ENCODE data around the gene GALNT10.

The GALNT10 gene

DNA sequence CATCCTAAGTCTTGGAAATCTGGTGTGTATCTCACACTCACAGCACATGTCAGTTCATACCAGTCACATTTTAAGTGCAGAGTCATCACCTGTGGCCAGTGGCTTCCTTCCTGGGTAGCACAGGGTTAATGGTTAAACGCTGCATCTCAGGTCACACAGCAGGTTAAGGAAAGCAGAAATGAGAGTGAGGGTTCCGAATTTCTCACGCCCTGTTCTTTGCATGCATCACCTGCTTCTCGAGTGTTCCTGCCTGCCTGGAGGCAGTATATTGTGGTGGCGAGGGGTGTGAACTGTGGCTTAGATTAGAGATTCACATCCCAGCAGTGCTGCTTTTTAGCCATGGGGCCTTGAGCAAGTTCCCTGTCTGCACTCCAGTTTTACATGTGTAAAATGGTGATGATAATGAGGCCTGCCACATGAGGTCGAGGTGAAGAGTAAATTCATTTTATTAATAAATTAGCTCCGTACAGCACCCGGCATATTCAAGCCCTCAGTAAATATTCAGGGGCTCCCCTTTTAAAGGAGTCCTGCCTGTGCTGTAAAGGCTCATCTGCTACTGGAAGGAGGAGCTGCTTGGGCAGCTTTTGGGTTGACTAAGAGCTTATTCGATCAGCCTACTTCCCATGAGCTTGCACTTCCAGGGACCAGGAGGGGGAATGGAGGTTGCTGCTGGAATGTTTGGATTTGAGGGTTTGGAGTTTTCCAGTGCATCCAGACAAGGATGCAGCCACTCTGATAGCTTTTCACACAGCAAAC lies 194.1 kb downstream of the GALNT10 start:
- DNase-seq (ENCODE audit: low read depth), result no peak

DNA sequence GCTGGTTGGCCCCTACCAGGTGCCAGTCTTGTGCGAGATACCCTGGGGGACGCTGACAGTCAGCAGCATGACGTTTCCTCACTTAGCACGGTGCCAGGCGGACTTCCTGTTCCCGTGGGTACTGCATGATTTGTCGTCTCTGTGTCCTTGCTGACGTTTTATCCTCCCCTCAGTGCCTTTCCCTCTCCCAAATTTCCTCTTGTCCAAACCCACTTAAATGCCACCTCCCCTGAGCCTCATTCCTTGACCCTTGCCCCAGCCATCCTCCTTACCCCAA lies 194.6 kb downstream of the GALNT10 start:
- DNase-seq (ENCODE audit: low read depth), result no peak

DNA sequence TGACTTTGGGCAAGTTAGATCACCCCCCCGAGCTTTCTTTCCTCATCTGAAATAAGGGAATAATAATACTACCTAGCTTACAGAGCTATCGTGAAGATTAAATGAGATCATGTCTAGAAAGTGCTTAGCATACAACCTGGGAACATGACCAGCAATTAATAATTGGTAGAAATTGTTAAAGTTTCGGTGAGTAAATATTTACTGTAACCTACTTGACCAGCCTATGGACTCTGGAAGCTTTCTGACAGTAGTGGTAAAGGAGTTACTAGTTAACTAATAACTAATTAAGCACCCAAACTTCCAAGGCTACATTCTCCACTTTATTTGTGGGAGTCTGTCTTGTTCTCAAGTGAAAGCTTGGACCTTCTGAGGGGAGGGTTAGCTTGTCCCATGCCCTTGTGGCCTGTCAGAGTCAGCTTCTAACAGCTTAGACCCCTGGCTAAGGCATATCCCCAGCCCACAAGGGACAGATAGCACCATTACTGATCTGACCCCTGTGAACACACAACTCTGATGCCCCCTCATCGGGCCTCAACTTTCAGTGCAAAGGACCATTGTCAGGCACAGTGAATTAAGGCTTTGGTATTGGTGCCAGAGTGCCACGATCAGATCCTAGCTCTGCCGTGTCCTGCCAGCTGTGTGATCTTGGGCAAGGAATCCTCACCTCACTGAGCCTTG lies 196.6 kb downstream of the GALNT10 start:
- no peak for DNase-seq (ENCODE audit: low read depth)

DNA sequence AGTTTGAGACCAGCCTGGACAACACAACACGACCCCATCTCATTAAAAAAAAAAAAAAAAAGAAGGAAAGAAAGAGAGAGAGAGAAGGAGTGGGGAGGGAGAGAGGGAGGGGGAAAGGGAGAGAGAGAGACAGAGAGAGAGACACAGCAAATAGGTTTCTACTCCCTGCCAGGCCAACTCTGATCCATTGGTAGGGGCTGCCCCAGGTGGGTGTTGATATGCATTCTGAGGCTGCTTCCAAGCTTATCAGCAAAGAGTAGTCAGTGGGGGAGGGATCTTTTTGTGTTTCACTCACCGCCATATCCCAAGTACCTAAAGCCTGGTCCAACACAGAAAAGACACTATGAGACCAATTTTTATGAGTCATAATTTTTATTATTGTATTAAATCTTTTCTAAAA lies 198.3 kb downstream of the GALNT10 start:
- DNase-seq (ENCODE audit: low read depth), result no peak

DNA sequence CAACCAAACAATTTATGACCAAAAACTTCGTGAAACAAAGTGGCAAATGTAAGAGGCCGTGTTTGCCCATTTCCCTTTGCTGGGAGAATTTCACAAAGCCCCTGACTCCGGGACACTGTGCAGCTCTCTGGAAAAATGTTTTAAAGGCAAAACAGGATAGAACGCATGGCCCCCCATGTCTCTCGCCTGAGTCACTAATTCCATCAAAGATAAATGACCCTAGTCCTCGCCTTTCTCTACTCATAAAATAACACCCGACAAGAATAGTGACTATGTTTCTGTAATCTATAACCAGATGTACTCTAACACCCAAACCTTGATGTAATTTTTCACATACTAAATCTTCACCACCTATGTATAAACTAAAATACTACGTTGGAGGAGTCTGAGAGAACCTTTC lies 199.6 kb downstream of the GALNT10 start:
- DNase-seq (ENCODE audit: low read depth), result no peak

DNA sequence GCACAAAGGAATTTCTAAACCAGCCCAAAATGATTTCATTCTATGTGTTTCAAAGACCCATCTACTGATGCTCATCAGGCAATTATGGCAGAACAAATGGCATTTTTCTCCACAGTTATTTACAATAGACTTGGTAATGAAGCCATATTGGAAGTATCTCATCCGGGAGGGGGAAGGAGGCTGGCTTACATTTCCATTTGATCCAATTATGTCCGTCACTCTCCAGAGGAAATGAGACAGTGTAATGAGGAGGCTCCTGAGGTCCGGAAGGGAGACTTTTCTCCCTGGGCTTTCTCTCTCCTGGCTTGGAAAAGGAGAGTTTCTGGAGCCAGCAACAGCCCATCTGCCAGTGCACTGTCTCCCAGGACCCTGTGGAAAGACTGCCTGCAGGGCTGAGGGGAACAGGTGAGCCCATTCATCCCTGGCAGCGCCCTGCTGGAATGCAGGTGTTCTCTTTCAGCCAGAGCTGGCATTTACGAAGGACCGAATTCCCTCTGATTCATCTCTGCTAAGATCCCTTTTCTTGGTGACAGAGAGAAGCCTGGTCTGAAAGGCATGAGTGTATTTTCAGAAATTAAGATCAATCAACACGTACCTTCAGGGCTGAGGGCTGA lies 200.3 kb downstream of the GALNT10 start:
- no peak for DNase-seq (ENCODE audit: low read depth)

DNA sequence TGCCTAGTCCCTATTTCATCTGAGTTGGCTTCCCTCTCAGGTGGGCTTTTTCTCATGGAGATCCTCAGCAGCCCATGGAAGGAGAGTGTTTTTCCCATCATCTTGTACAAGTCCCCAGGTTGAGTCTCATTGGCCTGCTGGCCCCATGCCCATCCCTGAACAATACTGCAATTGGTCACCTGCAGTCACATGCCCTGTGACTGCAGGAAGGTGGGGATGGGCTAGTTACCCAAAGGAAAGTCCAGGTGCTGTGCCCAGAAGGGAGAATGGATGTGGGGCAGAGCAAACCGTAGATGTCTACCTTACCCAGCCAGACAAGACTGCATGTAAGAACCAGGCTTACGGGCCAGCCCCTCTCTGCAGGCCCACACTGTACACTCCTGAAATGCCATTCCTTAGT lies 201.3 kb downstream of the GALNT10 start:
- no peak for DNase-seq (ENCODE audit: low read depth)

DNA sequence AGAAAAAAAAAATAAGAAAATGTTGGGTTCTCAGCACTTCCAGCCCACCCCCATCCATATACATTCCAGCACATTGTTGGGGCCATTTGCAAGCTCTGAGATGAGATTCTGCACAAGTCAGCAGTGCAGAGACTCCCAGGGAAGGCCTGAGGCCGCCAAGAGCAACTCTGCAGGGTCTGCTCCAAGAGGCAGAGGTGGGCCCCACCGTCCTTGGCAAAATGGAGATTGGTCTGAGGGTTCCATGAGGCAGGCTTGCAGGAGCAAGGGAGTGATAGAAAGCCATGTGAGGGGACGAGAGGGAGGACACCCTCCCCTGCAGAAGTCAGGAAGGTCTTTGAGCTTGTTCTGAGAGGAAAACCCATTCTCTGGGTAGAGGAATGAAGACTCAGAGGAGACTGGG lies 203.3 kb downstream of the GALNT10 start:
- DNase-seq (ENCODE audit: low read depth), result no peak

DNA sequence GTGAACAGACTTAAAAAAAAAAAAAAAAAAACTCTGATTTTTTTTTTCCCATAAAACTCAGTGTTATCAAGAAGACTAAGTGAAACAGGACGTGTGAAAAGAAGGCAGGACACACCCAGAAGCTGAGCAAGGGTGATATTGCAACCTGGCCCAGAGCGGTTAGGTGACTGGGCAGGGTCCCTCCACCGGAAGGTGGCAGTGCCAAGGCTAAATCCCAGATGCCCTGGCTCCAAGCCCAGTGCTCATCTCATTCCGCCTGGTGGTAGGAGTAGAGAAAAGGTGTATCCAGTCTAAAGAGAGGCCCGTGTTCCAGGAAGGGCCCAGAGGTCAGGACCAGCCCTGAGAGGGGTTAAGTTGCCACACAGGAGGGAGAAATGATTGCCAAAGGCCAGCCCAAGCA lies 203.8 kb downstream of the GALNT10 start:
- DNase-seq (ENCODE audit: low read depth), result no peak

DNA sequence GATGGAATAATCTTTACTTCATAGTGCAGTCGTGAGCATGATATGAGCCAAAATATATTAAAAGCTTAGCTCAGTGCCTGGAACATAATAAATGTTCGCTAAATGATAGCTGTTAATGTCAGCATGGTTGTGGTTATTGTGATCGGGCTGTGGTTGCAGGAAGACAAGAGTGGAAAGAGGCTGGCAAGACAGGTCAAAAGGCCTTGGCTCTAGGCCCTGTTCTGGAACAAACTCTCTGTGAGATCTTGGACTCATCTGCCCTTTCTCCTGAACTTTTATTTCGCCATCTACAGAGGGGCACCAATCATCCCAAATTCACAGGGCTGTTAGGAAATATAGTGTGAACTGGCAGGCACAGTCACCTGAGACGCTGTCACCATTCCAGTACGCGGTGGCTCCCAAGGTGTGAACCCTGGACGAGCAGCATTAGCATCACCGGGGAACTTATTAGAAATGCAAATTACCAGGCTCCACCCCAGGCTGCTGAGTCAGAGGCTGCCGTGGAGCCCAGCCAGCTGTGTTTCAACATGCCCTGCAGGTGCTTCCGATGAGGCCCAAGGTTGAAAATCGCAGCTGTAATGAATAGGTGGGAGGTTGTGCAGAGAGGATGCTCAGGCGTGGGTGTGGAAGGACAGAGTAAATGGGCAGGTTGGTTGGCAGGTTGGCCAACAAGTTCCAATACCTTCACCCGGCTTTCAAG lies 205.0 kb downstream of the GALNT10 start:
- no peak for DNase-seq (ENCODE audit: low read depth)

DNA sequence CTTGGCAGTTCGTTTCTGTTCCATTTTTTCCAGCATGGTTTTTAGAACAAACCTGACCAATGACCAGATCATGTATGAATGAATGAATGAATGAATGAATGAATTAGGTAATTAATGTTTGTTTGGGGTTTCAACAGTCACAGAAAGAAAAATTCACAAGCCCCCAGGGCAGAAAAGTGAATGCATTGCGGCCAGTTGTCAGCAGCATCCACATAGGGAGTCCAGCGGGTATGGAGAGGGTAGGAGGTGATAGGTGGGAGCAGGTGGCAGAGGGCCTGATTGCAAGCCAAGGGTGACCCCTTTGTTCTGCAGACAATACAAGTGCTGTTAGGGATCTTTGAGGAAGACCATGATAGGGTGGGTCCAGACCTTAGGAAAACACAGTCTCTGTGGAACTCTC lies 205.6 kb downstream of the GALNT10 start:
- no peak for DNase-seq (ENCODE audit: low read depth)

DNA sequence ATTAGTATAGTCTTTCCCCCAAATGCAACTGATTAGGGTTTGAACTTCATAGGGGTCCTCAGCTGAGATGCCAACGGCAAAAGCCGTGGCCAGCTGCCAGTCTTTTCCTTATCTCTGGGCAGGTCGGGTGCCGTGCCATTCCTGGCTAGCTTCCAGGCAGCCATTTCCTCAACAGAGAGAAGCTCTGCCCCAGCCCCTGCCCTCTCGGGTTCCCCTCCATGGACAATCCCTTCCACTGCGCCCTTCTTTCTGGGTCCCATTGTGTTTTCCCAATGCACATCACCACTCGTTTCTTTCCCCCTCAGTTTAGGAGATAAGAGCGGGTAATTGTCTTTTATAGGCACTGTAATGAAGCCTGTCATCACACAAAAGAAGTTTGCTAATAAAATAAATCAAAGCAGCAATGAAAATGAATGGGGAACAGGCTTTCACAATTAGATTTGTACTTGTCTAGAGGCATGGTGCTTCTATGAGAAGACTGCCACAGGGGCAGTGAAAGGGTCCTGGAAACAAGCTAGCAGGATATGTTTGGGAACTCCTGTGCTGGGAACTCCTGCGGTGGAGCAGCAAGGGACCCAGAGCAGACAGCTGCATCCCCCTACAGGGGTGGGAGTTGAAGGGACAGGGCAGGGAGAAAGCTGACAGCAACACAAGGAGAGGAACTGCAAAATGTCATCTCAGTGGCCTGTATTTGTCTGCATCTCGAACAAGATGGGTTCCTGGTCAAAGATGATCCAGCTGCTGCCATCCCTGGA lies 207.3 kb downstream of the GALNT10 start:
- DNase-seq (ENCODE audit: low read depth), result no peak

DNA sequence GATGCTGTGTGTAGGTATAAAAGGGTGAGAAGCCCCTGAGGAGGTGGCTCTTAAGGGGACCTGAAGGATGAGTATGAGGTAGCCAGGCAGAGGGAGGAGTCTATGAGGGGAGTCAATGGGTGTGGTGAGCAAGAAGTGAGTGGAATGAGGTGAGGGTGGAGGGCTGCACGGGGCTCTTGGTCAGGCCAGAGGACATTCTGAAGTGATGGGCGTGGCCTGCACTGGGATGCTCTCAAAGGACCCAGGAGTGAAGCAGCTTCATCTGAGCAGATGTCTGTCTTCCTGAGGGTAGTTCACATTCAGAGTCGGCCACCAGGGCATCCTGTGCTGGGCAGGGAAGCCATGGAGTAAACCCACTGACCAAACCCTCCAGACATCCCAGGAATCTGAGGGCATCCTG lies 210.1 kb downstream of the GALNT10 start:
- DNase-seq (ENCODE audit: low read depth), result no peak

DNA sequence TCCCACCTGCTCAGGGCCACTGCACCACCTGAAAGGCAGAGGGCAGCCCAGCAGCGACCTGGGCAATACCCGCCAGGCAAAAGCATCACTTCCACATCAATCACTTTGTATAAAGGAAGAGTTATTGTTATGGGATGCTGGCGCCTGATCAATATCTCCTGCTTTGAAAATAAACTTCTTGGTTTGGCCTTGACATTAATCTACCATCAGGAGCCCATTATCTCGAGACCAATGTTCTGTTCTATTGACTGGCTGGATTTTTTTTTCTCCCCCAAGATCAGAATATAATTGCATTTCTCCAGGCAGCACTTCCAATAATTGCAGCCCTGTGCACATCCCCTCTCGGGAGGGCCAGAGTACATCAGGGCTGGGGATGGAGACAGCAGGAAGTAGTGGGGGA lies 210.8 kb downstream of the GALNT10 start:
- DNase-seq (ENCODE audit: low read depth), result no peak

DNA sequence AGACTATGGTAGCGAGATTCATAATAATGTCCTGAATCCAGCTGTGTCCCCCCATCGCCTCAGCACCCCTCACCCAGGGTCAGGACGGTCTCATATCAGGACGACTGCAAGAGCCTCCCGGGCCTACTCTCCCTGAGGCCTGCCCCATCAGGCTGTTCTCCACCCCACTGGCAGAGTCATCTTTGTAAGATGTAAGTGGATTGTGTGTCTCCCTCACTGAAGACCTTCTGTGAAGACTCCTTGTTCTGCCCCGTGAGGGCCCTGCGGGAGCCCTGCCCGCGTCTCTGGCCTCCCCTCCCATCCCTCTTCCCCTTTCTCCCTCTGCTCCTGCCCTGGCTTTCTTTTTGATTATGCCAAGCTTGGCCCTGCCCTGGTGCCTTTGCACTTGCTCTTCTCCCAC lies 211.4 kb downstream of the GALNT10 start:
- no peak for DNase-seq (ENCODE audit: low read depth)

DNA sequence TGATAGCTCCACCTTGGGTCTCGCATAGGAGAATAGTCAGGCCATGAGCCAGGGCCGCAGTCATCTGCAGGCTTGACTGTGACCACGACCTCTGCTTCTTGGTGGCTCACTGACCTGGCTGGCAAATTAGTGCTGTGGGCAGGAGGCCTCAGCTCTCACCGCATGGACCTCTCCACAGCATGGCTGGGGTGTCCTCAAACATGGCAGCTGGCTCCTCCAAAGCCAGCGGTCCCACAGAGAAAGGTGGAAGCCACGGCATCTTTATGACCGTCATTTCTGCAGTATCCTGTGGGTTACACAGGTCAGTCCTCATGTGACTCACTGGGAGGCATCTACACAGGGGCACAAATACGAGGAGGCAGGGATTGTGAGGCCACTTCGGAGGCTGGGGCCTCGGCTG lies 212.1 kb downstream of the GALNT10 start:
- no peak for DNase-seq (ENCODE audit: low read depth)

DNA sequence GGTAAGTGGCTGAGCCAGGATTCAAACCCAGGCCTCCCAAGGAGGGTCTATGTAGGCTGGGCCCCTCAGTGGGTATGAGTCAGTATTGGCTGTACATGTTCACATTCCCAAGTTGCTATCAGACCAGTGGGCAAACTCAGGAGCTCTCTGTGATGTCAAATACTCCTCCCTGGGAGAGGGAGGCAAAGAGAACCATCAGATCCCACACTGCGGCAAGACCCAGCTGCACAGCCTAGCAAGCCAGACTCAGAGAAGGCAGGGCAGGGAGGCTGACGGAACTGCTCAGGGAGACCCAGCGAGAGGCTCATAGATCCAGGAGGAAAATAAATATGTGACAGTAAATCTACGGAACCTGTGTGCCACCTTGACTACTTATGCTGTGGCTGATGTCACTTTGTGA lies 212.7 kb downstream of the GALNT10 start:
- no peak for DNase-seq (ENCODE audit: low read depth)

DNA sequence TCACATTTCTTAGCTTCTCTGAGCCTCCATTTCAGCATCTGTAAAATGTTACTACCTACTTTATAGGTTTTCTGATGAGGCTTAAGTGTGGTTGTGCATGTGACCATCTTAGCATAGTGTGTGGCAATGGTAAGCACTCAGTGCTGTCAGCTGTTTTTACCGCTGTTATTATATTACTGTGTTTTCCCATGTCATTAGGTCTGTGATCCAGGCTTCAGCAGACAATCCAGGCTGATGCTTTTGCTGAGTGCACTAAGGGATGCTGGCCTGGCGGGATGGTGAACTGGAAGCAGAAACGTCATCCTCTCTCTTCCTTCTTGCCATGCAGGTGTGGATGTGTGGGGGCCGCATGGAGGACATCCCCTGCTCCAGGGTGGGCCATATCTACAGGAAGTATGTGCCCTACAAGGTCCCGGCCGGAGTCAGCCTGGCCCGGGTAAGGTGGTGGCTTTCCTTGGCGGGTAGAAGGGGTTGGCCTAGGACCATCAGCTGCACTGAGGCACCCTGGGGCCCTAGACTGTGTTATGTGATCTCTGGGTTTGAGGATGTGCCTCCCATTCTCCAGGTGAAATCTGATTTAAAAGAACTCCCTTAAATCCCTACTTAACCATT lies 213.3 kb downstream of the GALNT10 start:
- no peak for DNase-seq (ENCODE audit: low read depth)

DNA sequence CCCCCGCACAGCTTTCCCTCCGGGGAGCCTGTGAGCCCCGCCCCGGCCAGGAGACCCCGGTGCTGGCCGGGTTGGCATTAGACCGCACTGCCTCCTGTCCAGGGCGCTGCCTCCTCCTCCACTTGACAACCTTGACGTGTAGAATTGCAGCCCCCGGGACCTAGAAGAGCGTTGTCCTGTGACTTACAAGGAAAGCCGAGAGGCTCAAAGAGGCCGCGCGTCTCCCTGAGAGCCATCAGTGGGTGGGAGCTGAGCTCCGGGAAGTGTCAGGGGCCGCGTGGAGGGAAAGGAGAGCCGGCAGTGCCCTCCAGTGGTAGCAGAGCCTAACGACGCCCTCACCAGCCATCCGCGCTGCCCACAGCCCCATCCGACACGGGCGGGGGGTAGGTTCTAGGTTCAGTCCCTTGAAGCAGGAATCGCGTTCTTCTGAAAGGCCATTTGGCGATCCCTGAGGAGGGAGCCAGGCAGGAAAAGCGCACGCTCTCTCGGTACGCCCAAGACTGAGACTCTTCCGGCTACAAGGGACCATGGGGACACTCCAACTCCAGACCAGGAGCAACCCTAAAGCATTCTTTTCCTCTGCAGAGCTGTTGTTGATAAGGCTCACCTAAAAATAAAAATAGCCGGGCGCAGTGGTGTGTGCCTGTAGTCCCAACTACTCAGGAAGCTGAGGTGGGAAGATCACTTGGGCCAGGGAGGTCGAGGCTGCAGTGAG lies 214.7 kb downstream of the GALNT10 start:
- DNase-seq (ENCODE audit: low read depth), result peak; percentile 38

DNA sequence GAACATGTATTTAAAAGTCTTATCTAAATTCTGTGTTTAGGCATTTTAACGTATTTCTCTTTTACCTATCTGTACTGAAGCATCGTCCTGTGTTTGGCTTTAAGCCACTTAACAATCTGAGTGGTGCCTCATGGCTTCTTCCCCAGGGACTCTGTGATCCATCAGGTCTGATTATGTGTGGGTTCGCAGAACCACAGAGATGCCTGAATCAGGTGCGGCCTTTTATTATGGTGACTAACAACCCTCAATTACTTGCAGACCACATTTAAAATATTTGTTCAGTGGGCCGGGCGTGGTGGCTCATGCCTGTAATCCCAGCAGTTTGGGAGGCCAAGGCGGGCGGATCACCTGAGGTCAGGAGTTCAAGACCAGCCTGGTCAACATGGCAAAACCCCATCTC lies 215.7 kb downstream of the GALNT10 start:
- DNase-seq (ENCODE audit: low read depth), result no peak

DNA sequence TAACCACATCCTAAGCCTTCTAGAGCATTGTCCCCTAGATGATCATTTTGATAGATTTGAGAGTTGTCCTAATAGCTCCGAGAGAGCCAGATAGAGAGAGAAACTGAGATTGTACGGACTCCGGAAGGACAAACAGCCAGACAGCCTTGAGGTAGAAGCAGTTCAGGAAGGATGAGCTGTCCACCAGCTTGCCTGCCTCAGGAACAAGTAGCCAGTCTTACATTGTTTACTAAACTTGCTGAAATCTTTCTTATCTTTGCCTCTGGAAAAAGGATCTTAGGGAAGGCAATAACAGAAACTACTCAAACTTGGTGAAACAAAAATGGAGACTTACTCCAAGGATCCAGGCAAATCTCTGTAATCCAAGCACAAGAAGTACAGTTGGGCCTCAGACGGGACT lies 216.3 kb downstream of the GALNT10 start:
- DNase-seq (ENCODE audit: low read depth), result no peak
